GM12892 (cell line): ENCODE data around the gene PGP.

ENCODE experiments used
- DNase-seq: peaks from one replicate; pipeline ENCODE4 v3.0.0; 2011; ENCODE audit not compliant: insufficient read length
- FAIRE-seq: peaks from 2 replicates; lab custom pipeline; 2011; peaks lifted over from hg19 to GRCh38; lab: Jason Lieb, UNC
- POLR2A ChIP-seq: IDR thresholded peaks from 2 replicates; pipeline ENCODE4 v1.6.1; 2011; ENCODE audit warnings: low read depth, low read length, control low read depth
- POLR2AphosphoS5 ChIP-seq: IDR thresholded peaks from 2 replicates; pipeline ENCODE4 v1.6.1; 2011; ENCODE audit warnings: low read depth, low read length, control low read depth
- TAF1 ChIP-seq: IDR thresholded peaks from 2 replicates; pipeline ENCODE4 v1.6.1; 2011; ENCODE audit warnings: low read depth, mild to moderate bottlenecking, control low read depth, low read length, borderline replicate concordance

Gene PGP

GRCh38 chr16:2176047-2176446, 38.6 kb downstream of the PGP start:
- DNase-seq (no peak), FAIRE-seq (no peak)
- TF ChIP-seq TAF1 = no peak
- TF ChIP-seq POLR2AphosphoS5 = no peak
- TF ChIP-seq POLR2A = no peak

GRCh38 chr16:2175454-2175853, 39.2 kb downstream of the PGP start:
- FAIRE-seq = no peak
- no peak for TF ChIP-seq POLR2AphosphoS5
- no peak for TF ChIP-seq POLR2A
- TF ChIP-seq TAF1 = no peak
- DNase-seq = no peak

- FAIRE-seq = no peak
- no peak for DNase-seq
- TF ChIP-seq TAF1 (no peak), POLR2A (no peak), POLR2AphosphoS5 (no peak)
Measured at GRCh38 chr16:2174396-2175131, 40.1 kb downstream of the PGP start.

- TF ChIP-seq POLR2AphosphoS5 = no peak
- TF ChIP-seq TAF1 = no peak
- TF ChIP-seq POLR2A = no peak
- DNase-seq (no peak), FAIRE-seq (no peak)
Measured at GRCh38 chr16:2173916-2174315, 40.7 kb downstream of the PGP start.

- DNase-seq (no peak), FAIRE-seq (no peak)
- TF ChIP-seq POLR2AphosphoS5 (no peak), TAF1 (no peak), POLR2A (no peak)
Measured at GRCh38 chr16:2173366-2173765, 41.3 kb downstream of the PGP start.

- no peak for TF ChIP-seq TAF1
- no peak for DNase-seq
- no peak for FAIRE-seq
Measured at GRCh38 chr16:2172688-2173335, 41.8 kb downstream of the PGP start.

- TF ChIP-seq POLR2AphosphoS5 = no peak
- no peak for TF ChIP-seq POLR2A
- no peak for FAIRE-seq
- DNase-seq = no peak
Measured at GRCh38 chr16:2171601-2172178, 43.0 kb downstream of the PGP start.

GRCh38 chr16:2170587-2171435, 43.8 kb downstream of the PGP start:
- DNase-seq (no peak), FAIRE-seq (no peak)
- TF ChIP-seq POLR2A (no peak), POLR2AphosphoS5 (no peak), TAF1 (no peak)

- TF ChIP-seq POLR2A (no peak), POLR2AphosphoS5 (no peak), TAF1 (no peak)
- DNase-seq (no peak), FAIRE-seq (no peak)
Measured at GRCh38 chr16:2170080-2170479, 44.6 kb downstream of the PGP start.

- DNase-seq = no peak
- TF ChIP-seq POLR2A (no peak), TAF1 (no peak), POLR2AphosphoS5 (no peak)
- no peak for FAIRE-seq
Measured at GRCh38 chr16:2167068-2167638, 47.5 kb downstream of the PGP start.
